Measurements from ENCODE around the gene CLDN4.

DNA sequence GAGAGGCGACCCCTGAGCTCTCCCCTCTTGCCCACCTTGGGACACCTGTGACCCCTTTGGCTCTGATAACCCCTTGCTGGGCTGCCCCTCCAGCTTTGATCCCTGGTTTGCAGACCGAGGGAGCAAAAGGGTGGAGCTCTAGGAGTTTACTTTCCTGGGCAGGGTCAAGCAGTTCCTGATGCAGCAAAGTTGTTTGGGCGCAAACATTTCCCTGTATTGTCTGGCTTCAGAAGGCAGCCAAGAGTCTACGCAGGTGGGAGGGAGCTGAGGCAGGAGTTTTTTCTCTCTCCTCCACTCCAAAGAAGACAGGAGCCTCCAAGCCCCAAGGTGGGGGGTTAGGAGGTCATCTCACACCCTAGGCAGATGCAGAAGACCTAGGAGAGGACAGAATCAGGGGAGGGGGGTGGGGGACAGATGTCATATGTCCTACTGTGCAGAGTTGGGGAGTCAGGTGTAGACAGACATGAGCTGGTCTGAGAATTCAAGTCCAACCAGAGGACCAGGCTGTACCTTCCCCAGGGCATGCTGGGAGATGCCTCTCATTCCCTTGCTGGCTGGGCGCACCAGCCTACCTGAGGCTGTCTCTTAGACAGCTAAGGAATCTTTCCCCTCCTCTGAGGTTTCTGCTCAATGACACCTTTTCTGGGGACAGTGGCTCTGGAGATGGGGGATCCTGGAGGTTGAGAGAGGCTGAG is 50.7 kb downstream of the CLDN4 start:
- no peak for TF ChIP-seq POLR2A (IDR thresholded peaks at IDR 0.05)
- TF ChIP-seq, protein P1, sequence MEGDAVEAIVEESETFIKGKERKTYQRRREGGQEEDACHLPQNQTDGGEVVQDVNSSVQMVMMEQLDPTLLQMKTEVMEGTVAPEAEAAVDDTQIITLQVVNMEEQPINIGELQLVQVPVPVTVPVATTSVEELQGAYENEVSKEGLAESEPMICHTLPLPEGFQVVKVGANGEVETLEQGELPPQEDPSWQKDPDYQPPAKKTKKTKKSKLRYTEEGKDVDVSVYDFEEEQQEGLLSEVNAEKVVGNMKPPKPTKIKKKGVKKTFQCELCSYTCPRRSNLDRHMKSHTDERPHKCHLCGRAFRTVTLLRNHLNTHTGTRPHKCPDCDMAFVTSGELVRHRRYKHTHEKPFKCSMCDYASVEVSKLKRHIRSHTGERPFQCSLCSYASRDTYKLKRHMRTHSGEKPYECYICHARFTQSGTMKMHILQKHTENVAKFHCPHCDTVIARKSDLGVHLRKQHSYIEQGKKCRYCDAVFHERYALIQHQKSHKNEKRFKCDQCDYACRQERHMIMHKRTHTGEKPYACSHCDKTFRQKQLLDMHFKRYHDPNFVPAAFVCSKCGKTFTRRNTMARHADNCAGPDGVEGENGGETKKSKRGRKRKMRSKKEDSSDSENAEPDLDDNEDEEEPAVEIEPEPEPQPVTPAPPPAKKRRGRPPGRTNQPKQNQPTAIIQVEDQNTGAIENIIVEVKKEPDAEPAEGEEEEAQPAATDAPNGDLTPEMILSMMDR (IDR thresholded peaks at IDR 0.05) = no peak

Measured in adrenal gland (tissue), 5 donors.